GM13976 (cell line): ENCODE data around the gene ACTC1.
A peak's percentile ranks its signal among the peaks of the same experiment; 100 is the strongest.

ENCODE experiments used
- DNase-seq: peaks from one replicate; pipeline ENCODE4 v3.0.0; 2012; ENCODE audit warnings: low spot score
- in situ Hi-C: fragments of 300-500 bp; cut with MboI; formaldehyde crosslinking; loops from one replicate; pipeline ENCODE4 v1.12.0; 2022; ENCODE audit warnings: low sequenced_read_pairs, mixed read lengths, inconsistent platforms; ENCODE audit not compliant: unreplicated experiment
- TF ChIP-seq, protein P1 (sequence below): IDR thresholded peaks from 2 replicates; pipeline ENCODE4 v1.5.1; 2012; ENCODE audit warnings: borderline replicate concordance, mild to moderate bottlenecking; ENCODE audit not compliant: insufficient read depth; ENCODE audit errors: extremely low read depth, missing control alignments, control extremely low read depth

Gene ACTC1

DNA sequence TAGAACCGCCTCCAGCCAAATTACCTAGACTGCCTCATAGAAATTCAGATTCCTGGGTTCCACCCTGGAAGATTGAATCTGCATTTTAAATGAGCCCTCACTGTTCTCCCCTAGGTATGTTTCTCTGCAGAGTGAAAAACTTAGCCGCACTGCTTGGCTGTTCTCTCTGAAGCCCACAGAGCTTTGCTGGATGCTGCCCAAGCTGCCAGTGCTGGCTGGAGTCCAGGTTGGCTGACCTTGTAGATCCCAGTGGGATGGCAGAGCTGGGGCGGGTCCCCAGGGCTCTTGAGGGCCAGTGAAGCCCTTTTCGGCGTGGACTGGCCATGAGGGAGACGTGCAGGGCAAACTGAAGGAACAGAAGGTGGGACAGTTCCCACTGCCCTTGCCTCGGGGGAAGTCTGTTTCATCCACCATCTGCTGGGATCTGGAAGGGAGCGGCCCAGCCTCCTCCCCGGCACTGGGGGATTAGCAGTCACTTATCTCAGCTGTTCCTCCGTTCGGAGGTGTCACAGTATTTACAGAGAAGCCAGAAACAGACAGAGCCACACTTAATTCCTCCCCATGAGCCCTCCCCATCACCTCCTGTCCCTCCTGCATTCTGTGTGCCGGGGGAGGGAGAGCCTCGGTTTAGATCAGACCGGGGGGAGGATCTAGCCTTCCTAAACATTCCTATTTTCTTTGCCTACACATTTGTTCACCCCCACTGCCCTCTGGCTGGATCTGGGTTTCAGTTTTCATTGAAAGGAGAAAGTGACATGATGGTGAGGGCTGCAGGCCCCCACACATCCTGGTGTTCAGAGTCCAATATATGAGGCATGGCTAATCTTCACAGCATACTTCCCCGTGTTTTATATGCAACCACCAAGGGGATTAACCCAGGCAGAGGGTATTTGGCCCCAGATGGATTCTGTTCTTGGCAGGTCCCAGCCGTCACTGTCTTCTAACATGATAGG lies 4.1 kb upstream of the ACTC1 start:
- in situ Hi-C loops = no loop called here
- DNase-seq = no peak
- TF ChIP-seq, protein P1, sequence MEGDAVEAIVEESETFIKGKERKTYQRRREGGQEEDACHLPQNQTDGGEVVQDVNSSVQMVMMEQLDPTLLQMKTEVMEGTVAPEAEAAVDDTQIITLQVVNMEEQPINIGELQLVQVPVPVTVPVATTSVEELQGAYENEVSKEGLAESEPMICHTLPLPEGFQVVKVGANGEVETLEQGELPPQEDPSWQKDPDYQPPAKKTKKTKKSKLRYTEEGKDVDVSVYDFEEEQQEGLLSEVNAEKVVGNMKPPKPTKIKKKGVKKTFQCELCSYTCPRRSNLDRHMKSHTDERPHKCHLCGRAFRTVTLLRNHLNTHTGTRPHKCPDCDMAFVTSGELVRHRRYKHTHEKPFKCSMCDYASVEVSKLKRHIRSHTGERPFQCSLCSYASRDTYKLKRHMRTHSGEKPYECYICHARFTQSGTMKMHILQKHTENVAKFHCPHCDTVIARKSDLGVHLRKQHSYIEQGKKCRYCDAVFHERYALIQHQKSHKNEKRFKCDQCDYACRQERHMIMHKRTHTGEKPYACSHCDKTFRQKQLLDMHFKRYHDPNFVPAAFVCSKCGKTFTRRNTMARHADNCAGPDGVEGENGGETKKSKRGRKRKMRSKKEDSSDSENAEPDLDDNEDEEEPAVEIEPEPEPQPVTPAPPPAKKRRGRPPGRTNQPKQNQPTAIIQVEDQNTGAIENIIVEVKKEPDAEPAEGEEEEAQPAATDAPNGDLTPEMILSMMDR = no peak

DNA sequence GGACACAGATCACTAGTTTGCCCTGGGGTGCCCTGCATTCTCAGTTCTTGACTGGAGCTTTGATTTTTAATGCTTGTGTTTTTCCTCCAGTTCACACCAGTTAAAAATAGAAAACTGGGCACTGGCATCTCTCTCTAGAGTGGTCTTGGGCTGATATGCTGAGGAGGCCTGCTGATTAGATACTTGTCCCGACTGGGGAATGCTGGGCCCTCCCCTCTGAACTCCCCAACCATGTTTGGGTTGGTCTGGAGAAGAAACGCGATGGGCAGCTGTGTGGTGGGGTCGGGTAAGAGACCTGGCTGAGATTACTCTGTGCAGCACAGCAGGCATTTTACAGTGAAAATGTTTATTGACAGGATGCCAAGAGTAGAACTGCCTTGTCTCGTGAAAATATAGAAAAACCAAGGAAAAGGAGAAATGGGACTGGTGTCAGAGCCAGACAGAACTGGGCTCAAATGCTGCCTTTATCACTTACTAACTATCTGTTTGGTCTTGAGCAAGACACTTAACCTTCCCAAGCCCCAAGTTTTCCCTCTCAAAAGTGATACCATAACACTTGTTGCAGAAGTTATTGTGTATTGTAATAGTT lies 1.6 kb upstream of the ACTC1 start:
- in situ Hi-C loops = no loop called here
- TF ChIP-seq, protein P1 = no peak
- no peak for DNase-seq

DNA sequence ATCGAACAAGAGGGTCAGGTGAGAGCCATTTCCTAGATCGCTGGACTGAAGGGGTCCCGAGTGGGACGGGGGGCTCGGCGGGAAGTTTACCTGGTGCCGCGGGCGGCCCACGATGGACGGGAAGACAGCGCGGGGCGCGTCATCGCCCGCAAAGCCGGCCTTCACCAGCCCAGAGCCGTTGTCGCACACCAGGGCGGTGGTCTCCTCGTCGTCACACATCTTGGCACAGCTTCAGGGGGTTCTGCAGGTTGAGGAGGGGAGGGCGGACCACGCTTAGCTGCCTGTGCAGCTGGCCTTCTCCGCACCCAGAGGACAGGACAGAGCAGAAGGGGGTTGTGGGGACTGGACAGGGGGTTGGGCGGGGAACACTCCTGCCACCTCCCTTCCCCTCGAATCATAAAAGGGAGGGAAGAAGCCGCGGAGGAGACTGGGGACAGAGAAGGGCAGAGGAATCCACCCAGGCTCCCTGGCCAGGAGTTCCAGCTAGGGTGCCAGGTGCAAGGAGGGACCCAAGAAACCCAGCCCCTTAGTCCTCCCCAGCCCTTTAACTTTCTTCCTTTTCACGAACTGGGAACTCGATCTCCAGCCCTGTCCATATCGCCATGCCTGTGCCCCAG lies 651 bp downstream of the ACTC1 start:
- TF ChIP-seq, protein P1 = no peak
- DNase-seq = peak; percentile 21
- in situ Hi-C loops = no loop called here

DNA sequence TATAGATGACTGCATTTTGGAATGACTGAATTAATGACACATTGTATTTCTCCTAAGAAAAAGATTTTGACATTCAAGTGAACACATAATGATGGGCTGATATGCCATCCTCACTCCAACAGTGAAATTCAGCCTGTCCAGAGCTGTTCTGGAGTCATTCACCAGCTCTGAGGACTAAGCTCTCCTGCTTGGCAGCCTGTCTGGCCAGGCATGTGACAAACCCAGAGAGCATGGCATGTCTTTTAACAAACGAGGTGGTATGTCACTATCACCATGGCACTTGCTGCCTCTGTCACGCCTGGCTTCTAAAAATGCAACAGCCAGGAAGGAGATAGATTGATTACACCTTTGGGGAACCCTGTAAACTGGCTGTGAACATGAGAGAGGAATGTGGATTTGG lies 1.4 kb downstream of the ACTC1 start:
- TF ChIP-seq, protein P1 = no peak
- DNase-seq = no peak
- in situ Hi-C loops = no loop called here

DNA sequence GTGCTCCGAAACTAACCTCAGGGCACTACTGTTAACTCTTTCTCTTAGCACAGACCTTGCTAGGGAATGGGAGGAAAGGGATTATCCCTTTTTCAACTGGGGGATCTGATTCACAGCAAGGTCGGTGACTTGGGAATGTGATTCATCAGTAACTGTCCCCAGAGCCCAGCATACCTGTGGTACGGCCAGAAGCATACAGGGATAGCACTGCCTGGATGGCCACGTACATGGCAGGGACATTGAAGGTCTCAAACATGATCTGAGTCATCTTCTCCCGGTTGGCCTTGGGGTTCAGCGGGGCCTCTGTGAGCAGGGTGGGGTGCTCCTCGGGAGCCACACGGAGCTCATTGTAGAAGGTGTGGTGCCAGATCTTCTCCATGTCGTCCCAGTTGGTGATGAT lies 2.3 kb downstream of the ACTC1 start:
- TF ChIP-seq, protein P1 = no peak
- no peak for DNase-seq
- in situ Hi-C loops = no loop called here

DNA sequence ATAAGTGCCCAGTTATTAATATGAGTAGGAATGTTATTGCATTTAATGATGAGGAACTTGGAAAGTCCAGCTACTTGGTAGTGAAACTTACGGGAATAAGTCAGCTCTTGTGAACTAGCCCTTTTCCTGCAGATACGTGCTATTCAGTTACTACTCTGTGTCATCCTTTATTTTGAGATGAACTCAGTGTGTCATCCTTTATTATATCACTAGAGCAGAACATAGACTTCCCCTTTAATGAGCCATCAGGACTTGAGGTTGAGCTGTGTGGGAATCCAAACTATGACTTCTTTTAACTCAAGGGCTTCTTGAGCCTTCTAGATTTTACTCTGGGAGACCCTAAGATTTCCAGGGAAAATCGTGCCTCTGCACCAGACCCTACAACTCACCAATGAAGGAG lies 3.6 kb downstream of the ACTC1 start:
- TF ChIP-seq, protein P1 = no peak
- in situ Hi-C loops = no loop called here
- no peak for DNase-seq
